ENCODE data around the gene P2RY14.

P2RY14 gene

DNA sequence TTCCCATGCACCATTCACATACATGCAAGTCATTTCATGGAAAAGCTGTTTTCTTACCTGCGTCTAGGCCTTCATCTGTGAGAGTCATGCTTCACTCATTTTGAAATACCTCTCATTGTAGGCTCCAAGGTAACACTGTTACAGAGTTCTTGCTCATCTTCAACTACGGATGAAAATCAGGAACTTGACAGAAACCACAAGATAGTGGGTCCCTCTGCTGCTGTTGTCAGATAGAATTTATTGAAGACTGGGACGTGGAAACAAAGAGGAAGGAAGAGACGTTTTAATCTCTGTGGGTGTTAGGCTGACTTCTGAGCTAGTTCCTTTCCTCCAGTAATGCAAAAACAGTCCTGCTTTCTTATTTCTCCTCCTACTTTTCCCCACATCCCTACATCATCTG is at the start of gene P2RY14:
Gene P2RY14, minus strand, starts transcription at position 313 of the 400 bp plus-strand sequence. CDS start 64,226 bp downstream, outside the sequence.
- no peak for DNase-seq

DNA sequence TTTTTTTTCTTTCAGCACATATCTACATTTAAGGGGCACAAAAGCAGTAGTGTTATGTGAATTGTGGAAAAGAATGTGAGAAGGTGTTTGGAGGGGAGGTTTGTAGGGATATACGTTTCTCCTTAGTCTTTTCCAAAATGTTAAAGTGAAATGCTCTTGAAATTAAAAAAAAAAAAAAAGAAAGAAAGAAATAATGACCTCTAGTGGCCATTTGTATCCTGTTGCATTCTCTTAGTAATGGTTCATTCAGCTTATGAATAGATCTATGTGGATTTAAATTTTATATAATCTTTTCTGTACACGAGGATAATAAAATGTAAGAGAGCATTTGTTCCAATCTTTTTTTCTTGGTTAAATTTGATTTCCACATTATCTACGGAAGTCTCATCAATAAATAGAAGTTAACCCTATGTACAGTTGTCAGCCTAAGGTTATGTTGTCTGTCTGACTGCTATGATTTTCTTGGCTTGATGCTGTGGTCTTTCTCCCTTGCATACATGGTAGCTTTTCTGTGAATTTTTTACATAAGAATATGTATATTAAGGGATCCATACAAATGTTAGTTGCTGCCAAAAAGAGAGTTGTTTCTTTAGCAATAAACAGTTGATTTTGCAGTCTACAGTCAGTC is 49.3 kb upstream of the P2RY14 start:
- no peak for DNase-seq

DNA sequence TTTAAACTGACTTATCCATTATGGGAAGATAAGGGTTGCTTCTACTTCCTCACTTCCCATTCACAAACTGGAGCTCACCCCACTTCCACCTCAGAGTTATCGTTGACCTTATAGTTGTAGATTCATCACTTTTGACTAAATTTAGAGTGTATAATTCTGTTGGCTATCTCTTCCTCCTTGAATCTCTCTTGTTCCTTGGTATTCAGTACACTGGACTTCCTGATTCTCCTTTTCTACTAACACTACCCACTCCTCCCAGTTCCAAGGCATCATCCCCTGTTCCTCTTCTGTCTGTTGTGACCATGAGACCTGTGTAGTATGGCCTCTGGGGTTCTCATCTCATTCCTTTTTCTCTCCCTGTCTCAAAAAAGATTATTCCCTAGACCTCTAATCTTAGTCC is 44.2 kb upstream of the P2RY14 start:
- DNase-seq: no peak

DNA sequence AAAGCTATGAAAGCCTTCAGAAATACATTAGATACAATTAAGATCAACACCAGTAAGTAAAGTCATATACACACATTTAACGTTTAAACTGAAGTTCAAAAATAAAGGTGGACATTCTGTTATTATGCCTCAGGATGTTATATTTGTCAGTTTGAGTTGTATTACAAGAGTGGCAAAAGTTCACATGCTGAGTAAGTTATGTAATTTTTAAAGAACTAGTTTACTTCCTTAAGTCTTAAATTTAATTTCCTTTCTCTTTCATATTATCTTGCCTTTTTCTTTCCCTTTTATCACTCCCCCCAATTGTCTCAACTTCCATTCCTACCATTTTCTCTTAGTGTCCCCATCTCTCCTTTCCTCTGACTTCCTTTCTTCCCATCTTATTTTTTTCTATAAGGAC is 43.2 kb upstream of the P2RY14 start:
- DNase-seq: no peak

DNA sequence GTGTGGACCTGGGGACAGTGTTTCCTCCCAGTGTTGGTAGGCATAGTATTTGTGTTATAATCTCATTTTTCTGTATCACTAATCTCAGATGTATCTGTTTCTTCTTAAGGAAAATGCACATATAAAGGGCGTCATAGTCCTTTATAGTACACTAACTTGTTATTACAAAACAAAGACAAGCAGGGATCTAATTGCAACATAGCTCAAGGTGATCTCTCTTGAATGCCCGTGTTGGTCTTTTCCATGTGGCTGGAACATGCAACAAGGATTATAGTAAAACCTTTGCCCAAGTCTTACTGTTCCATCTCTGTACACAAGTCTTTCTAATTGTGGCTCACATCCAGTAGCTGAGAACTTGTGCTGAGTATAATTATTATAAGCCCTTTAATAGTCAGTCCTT is 41.8 kb upstream of the P2RY14 start:
- DNase-seq: no peak

DNA sequence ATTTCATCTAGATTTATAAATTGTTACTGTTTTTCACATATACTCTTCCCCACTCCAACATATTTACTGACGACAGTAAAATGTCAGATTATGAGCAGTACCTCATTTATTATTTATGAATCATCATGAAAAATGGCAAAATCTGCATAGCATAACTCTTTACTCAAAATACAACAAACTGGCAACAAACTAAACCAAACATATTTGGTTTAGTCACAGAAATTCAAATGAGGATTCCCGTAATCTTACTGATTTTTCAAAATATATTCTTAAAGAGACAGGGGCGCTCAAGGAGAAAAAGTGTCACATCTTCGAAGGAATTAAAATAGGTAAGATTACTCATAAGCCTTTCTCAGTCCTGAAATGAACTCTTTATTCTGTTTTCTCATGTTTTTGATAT is 41.3 kb upstream of the P2RY14 start:
- no peak for DNase-seq

DNA sequence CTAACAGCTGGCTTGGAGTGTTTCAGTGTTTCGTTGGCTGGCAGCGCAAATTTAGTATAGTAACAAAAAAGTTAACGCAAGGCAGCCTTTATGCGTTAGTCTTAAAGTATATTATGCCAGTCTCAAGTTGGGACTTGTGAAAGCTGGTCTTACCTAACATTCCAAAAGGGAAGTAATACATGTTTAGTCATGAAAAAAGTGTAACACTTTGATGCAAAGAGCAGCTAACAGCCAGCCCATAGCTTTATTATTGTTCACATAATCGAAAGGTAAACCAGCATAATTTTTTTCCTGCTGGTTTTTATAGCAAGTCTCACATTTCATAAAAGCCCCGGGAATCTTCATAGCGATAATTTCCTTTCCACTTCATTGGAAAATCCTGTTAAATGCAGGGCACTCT is 40.6 kb upstream of the P2RY14 start:
- no peak for DNase-seq

DNA sequence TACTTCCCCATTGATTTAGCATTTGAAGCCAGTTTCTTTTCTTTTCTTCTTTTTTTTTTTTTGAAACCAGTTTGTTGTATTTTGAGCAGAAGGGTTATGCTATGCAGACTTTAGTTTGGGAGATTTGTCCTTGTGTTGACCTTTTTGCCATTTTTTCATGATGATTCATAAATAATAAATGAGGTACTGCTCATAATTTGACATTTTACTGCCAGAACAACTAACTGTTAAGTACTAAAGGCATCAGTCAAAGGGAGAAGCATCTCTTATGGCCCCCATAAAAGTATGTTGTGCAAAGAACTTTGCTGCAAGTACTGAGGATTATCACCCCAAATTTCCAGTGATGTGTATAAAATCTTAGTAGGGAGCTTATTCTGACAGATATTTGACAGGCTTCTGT is 40.0 kb upstream of the P2RY14 start:
- no peak for DNase-seq

DNA sequence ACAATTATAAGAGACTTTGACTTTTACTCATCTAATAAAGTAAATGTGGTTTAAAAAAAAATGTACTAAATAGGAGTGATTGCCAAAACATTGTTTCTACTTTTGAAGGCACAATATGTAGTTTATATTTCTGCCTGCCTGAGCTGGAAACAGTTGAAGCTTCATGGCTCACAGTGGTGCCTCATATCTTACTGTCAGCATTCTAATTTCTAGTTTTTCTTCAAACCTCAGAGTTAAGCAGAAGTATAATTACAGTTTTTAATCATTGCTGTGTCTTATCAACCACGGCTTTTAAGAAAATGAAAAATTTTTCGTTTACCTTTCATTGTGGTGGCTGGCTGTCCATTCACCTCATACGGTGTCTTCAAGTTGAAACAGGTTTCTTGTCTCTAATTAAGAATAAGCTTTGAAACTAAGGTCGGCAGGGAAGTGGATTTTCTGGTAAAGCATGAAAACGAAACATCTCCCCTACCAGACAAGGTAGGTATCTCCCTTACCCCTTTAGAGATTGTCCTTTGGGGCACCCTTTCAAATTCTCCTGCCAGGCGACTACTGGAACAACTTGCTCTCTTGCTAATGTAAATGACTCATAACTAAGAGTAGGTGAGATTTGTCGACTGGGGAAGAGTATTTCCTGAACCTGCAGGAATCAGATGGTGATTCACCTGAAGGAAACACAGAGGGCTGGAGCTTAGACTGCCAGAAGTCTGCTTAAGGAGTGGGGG is 38.1 kb upstream of the P2RY14 start, which contains the start of gene GPR87:
Gene GPR87, minus strand, starts transcription at position 554 of the 725 bp plus-strand sequence. CDS start 16,720 bp downstream, outside the sequence.
- DNase-seq: peak; percentile 12 to 22

DNA sequence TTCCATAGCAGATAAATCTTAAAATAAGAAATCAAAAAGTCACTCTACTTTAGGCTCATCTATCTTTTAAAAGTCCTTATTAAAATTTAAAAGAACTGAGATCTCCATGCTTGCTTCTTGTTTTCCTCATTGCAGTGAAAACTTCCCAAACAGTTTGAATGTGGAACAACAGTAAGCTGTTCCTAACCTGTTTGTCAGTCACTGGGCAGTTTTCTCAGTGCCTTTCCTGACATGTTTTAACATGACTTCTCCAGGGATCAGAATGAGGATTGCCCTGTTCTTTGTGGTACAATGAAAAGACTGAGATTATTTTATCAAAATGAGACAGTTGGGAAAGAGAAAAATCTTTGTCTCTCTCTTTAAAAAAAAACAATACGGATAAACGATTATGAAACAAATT is 37.5 kb upstream of the P2RY14 start:
- no peak for DNase-seq

DNA sequence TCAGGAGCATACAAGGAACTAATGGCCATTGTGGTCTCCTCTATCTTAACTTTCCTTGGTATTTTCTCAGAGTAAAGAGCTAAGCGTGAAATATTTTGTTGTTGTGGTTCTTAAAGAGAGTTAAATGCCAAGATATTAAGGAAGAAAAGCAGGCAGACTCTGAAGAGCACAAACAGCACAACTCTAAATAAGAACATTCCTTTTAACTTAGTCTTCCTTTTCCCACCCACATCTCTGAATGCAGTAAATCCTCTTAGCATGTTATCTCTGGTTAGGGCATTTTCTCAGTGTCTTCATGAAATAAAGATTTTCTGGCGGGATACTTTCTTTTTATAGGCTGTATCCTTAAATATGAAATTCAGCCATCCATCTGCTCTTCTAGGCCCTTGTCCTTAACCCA is 36.8 kb upstream of the P2RY14 start:
- DNase-seq: no peak

DNA sequence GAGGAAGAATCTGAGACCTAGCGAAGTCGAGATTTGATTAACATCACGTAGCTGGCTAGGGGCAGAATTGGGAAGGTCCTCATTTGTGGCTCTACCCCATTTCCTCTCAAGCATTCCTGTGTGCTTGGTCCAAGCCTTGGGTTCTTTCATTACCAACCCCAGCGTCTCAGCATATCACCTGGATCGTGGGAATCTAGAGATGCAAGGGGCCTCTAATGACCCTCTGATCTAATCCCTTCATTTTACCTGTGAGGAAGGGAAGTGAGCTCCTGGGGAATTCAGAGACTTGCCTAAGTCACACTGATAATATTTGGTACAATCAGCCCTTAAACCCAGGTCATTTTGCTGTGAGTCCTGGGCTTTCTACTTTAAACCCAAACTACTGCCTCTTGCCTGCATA is 36.3 kb upstream of the P2RY14 start:
- DNase-seq: no peak

DNA sequence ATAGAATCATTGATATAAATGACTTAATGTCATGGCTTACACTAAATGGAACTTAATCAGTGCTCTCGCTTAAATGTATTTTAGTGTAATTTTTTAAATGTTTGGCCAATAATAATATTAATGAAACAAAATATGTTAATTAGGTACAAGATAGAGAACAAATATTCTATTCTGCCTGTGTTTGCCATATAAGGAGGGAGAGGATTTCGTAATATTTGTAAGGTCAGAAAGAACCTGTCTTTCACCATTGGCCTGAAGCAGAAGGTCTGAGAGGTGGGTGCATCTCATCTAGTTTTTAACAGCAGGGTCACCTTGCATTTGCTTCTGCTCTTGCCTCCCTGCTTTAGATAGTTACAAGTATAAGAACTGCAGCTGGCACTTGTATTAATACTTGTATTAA is 35.8 kb upstream of the P2RY14 start:
- no peak for DNase-seq

DNA sequence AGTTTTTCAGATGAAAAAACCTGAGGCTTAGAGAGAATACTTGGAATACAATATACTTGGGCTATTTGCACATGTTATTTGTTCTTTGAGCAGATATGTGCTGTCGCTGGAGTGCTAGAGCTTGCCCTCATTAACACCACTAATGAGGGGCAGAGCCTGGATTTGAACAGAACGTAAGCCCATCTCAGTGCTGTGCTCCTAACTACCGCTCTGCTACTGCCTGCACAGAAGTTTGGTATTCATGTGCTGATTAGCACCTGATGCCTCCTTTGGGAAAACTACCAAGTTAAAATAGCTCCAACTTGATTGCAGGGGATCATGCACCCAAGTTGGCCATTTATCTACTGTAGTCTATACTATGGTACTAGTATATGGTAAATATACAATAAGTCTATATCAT is 34.6 kb upstream of the P2RY14 start:
- no peak for DNase-seq

DNA sequence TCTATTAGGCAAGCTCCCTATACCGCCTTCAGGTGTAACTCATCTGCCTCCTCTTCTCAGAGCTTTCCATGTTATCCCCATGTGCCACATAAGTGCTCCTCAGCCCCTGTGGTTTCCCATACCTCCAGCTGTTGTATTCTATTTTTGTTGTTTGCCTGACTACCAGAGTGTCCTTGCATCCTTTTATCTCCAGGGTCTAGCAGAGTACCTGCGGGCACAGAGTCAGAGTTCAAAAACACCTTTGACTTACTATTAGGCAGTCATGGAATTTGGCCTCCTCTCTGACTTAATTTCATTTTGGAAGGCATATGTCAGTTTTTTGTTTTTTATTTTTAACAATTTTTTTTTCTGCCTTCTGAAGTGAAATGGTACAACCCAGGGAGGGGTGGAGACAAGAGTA is 31.2 kb upstream of the P2RY14 start:
- no peak for DNase-seq

DNA sequence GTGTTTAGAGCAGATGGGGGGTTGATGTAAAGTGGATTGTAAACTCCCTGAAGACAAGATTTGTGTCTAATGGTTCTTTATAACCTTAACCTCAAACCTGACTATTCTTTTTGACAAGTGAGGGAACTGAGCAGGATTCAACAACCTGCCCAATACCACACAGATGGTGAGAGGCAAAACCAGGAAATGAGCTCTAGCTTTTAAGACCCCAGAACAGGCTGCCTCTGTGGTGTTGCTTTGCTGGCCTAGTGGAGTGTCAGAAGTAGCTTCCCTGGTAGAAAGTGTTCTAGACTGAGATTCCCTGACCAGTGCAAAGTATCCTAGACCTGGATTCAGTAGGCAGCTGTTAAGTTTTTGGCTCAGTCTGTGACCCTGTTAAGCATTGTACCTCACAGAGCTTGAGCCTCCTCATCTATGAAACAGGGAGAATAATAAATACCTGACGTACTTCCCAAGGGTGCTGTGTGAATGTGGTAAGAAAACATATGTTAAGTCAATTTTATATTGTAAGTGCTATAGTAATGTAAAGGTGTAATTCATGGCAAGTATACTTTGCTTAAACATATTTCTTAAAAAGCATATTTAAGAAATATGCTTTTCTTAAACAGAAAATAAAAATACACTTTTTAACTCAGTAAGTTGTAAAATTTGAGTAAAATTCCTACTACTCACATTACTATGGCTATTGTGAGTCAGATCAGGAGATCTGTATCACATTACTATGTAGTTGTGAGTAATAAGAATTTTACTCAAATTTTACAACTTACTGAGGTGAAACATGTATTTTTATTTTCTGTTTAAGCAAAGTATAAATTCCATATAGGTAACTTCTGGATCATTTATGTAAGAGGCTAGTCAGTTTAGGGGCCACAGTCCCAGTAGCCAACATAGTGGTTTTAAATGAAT is 29.5 kb upstream of the P2RY14 start:
- DNase-seq: no peak

DNA sequence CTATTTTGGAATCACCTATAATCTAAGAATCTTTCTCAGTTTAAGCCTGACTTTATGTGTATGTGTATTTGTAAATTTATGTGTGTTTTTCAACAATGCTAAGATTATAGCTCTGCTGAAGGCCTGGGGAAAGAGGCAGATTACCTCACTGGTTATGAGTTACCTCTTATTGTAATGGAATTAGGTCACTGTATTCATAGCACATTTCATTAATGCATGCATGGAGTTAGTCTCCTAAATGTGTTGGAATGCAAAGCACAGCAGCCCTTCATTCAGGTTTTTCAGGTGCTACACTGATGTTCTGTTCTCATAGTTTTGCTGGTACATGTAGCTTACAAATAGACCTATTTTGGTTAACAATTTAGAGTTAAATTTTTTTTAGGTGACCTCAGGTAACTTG is 28.8 kb upstream of the P2RY14 start:
- DNase-seq: no peak

DNA sequence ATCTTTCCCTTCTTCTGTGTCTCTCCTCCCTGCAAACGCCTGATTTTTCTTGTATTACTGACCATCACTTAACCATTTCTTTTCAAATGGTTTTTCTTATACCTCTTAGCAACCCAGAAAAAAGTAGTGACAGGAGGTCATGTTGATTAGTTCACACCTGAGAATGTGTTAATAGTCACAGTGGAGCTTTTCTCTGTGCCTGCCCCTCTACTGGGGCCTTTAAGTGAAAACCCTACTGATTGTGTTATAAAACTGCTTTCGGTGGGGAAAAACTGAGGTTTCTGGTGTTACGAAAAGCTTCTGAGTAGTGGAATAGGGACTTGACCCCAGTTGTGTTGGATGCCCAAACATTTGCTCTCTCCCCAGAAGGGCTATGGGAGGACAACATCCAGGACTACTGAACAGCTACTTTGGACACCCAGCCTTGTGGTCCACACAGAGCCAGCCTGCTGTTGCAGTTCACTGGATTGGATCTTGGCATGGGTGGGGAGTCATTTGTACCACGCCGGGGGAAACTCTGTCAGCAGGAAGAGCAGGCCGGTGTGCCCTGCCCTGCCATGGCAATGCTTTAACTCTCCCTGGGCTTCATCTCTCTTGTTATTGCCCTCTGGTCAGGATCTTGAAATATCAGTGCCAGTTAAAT is 27.9 kb upstream of the P2RY14 start:
- no peak for DNase-seq

DNA sequence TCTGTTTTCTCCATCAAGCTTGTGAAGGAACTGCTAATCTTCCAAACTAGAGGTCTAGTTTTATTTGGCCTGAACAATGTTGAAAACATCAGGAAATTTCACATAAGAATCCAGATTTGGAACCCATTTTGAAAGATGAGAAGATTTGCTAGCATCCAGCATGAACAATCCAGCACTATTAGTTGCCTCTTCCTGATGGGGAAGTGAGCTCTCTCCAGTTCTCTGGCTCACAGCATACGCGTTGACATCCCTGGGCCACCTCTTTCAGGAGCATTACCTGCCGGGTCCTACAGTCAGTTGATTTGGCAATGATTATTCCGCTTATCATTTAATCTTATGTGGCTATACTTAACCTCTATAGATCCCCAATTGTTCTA is 27.4 kb upstream of the P2RY14 start:
- DNase-seq: no peak

DNA sequence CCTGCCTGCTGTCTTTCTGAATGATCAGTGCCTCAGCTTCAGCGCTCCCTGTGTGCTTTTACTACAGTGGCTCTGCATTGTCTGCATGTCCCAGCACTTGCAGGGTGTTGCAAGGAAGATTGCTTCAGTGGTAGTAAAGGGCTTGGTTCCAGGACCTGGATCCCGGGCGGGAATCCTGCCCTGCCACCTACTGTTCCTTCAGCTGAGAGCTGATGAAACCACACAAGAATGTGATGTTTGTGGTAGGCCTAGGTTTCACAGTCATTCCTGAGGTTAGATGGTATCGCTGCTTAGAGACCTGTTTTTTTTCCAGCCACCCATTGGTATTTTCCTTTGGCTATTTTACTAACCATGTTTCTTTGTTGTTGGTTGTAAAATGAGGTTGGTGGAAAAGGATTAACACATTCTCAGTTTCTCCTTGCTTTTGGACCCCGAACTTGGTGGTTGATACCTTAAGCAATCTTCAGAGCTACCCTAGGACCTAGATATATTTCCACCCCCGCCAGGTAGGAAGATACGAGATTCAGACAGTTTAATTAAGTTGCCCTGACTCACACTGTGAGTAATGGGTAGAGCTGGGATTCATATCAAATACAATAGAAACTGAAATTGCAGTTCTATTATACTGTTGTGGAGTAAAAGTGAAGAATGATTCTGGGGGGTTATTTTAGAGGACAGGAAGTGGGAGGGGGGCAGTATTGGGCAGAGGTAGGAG is 26.9 kb upstream of the P2RY14 start:
- peak; percentile 31 to 44 for DNase-seq

DNA sequence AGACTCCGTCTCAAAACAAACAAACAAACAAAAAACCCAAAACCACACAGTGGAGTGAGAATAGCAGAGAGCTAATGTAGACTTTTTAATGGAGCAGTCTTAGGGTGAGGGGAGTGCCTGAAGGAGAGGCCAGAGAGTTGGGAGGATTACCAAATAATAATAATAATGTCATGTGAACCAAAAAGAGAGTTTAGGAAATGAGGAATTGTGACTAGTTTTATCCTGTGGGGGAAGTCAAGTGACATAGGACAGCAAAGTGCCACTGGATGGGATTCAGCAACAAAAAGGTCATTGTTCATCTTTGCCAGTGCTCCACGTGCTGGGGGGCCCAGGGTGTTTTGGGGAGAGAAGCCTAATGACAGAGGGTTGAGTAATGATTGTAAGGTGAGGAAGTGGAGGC is 25.4 kb upstream of the P2RY14 start:
- DNase-seq: peak in 1 of 2 donors; percentile 22

DNA sequence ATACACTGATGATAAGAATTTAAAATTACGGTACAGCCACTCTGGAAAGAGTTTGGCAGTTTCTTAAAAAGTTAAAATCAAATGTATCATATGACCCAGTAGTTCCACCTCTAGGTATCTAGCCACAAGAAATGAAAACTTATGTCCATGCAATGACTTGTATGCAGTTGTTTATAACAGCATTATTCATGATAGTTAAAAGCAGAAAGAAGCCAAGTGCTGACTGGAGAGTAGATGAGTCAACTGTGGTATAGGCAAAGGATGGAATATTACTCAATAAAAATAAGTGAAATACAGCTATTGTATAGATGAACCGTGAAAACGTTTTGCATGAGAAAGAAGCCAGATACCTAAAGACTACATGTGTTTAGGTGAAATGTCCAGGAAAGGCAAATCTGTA is 23.4 kb upstream of the P2RY14 start:
- DNase-seq: no peak

DNA sequence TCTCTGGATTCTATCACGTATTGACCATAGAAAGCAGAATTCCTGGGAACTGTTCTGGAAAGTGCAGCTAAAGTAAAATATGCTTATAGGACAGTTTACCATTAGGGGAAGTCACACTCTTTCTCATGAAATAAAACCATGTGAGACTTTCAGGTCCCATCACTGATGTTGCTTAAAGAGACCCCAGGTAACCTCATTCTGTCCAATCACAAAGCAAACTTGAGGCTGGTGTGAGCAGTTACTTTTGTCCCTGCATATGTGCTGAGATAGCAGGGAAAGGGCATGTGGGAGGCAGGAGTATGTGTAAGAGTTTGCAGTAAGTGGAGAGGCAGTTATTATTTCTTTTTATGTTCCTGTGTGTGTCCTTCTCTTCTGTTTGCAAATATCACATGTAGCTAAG is 22.2 kb upstream of the P2RY14 start:
- no peak for DNase-seq
